ENCODE measurements around the gene TRPV2. TPM values are rescaled to one million over a fixed set of nuclear protein-coding genes. Genes with fewer than 3 reads are reported as not detected.

The TRPV2 gene
- total RNA-seq, 2 experiments from 2014 or later: 4.9 to 10.5 TPM

GRCh38 chr17:16435925-16436886 lies 20.8 kb downstream of the TRPV2 start:
- H4K20me1 ChIP-seq (ENCODE audit: insufficient read depth, low read length): peaks cover 11% of the 10 kb centered on the region; the same call in 1 of the 2 replicates
- peaks cover 23% of the 10 kb centered on the region for H3K36me3 ChIP-seq (ENCODE audit: insufficient read depth, low read length)
- no peak for TF ChIP-seq EZH2phosphoT487 (IDR thresholded peaks at IDR 0.05; ENCODE audit: borderline replicate concordance, low read depth, low read length)
- TF ChIP-seq, protein P1, sequence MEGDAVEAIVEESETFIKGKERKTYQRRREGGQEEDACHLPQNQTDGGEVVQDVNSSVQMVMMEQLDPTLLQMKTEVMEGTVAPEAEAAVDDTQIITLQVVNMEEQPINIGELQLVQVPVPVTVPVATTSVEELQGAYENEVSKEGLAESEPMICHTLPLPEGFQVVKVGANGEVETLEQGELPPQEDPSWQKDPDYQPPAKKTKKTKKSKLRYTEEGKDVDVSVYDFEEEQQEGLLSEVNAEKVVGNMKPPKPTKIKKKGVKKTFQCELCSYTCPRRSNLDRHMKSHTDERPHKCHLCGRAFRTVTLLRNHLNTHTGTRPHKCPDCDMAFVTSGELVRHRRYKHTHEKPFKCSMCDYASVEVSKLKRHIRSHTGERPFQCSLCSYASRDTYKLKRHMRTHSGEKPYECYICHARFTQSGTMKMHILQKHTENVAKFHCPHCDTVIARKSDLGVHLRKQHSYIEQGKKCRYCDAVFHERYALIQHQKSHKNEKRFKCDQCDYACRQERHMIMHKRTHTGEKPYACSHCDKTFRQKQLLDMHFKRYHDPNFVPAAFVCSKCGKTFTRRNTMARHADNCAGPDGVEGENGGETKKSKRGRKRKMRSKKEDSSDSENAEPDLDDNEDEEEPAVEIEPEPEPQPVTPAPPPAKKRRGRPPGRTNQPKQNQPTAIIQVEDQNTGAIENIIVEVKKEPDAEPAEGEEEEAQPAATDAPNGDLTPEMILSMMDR (conservative IDR thresholded peaks at IDR 0.05; ENCODE audit: low read length): no peak
- POLR2A ChIA-PET: interaction anchor here (0.6 to 1.1 kb wide), 2 partner anchors 50 to 51 kb away, joined by 3 read pairs; no protein-coding TSS in a partner anchor
- no peaks in the 10 kb centered on the region for H3K9me2 ChIP-seq (ENCODE audit: insufficient read depth, low read length)
- BruUV-seq (replicated peaks): no TSS peak
- H3K79me2 ChIP-seq (ENCODE audit: insufficient read depth, low read depth, low read length): peaks cover 24% of the 10 kb centered on the region
- no peak overlapping the region for H2AFZ ChIP-seq (ENCODE audit: low read length)
- H3K4me1 ChIP-seq (ENCODE audit: insufficient read depth, low read length, poor library complexity, severe bottlenecking): peaks cover 14% of the 10 kb centered on the region
- CTCF ChIA-PET (ENCODE audit: unreplicated experiment): interaction anchor here (0.7 to 0.9 kb wide), 2 partner anchors 8 to 18 kb away, joined by 4 to 5 read pairs; no protein-coding TSS in a partner anchor
- intact Hi-C loops (cut with micrococcal nuclease; ENCODE audit: unreplicated experiment): no loop called here
- H3K9me3 ChIP-seq (ENCODE audit: low read length): no peaks in the 10 kb centered on the region
- no peak overlapping the region for H3K4me2 ChIP-seq (ENCODE audit: low read length)
- DNase-seq (ENCODE audit: low spot score): no peak
- H3K27ac ChIP-seq (ENCODE audit: low read depth, low read length, poor library complexity, severe bottlenecking): no peak overlapping the region
- H3K4me3 ChIP-seq (ENCODE audit: low read depth, low read length, poor library complexity, severe bottlenecking): no peak overlapping the region

GRCh38 chr17:16437083-16437482 lies 21.7 kb downstream of the TRPV2 start:
- POLR2A ChIA-PET: interaction anchor here (1.1 kb wide), 1 partner anchor 52 kb away, joined by 3 read pairs; no protein-coding TSS in a partner anchor
- no TSS peak for BruUV-seq (replicated peaks)
- intact Hi-C loops (cut with micrococcal nuclease; ENCODE audit: unreplicated experiment): no loop called here
- Histone ChIP-seq H3K4me2 (ENCODE audit: low read length) (no peak overlapping the region), H3K79me2 (ENCODE audit: insufficient read depth, low read depth, low read length) (peaks cover 33% of the 10 kb centered on the region), H3K9me2 (ENCODE audit: insufficient read depth, low read length) (no peaks in the 10 kb centered on the region), H3K4me3 (ENCODE audit: low read depth, low read length, poor library complexity, severe bottlenecking) (no peak overlapping the region), H3K4me1 (ENCODE audit: insufficient read depth, low read length, poor library complexity, severe bottlenecking) (peaks cover 23% of the 10 kb centered on the region), H3K27ac (ENCODE audit: low read depth, low read length, poor library complexity, severe bottlenecking) (no peak overlapping the region), H3K9me3 (ENCODE audit: low read length) (no peaks in the 10 kb centered on the region), H2AFZ (ENCODE audit: low read length) (no peak overlapping the region), H3K36me3 (ENCODE audit: insufficient read depth, low read length) (peaks cover 32% of the 10 kb centered on the region), H4K20me1 (ENCODE audit: insufficient read depth, low read length) (peaks cover 14% of the 10 kb centered on the region; the same call in 1 of the 2 replicates)
- no peak for DNase-seq (ENCODE audit: low spot score)
- no peak for TF ChIP-seq EZH2phosphoT487 (IDR thresholded peaks at IDR 0.05; ENCODE audit: borderline replicate concordance, low read depth, low read length)
- CTCF ChIA-PET (ENCODE audit: unreplicated experiment): interaction anchor here (0.9 kb wide), 1 partner anchor 9 kb away, joined by 5 read pairs; no protein-coding TSS in a partner anchor

DNA sequence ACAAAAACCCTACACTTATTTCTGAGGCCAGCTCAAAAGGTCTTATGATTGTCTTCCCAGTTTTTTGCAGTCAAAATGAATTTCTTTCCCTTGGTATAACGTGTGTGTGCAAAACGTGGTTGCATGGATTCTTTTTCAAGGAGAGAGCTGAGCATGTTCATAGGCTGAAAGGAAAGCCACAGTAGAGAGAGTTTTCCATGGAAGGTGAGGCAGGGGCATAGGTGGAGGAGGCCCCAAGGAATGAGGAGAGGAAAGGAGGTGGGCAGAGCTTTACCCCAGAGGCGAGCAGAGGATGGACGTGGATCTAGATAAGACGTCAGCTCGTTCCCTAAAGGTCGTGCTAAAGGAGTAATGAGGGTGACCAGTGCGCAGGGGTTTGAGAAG lies 22.8 kb downstream of the TRPV2 start:
- Histone ChIP-seq H3K79me2 (ENCODE audit: insufficient read depth, low read depth, low read length) (peaks cover 44% of the 10 kb centered on the region), H2AFZ (ENCODE audit: low read length) (no peak overlapping the region), H3K27ac (ENCODE audit: low read depth, low read length, poor library complexity, severe bottlenecking) (peak overlapping the region; percentile 58), H3K9me2 (ENCODE audit: insufficient read depth, low read length) (no peaks in the 10 kb centered on the region), H3K4me3 (ENCODE audit: low read depth, low read length, poor library complexity, severe bottlenecking) (peak overlapping the region; percentile 98), H4K20me1 (ENCODE audit: insufficient read depth, low read length) (peaks cover 22% of the 10 kb centered on the region; the same call in 1 of the 2 replicates), H3K4me1 (ENCODE audit: insufficient read depth, low read length, poor library complexity, severe bottlenecking) (peaks cover 33% of the 10 kb centered on the region), H3K4me2 (ENCODE audit: low read length) (peak overlapping the region; percentile 96), H3K36me3 (ENCODE audit: insufficient read depth, low read length) (peaks cover 43% of the 10 kb centered on the region), H3K9me3 (ENCODE audit: low read length) (no peaks in the 10 kb centered on the region)
- ChIA-PET CTCF (ENCODE audit: unreplicated experiment) (interaction anchor here (1.0 to 1.5 kb wide), 4 partner anchors 11 to 74 kb away, joined by 3 to 10 read pairs (median 4); no protein-coding TSS in a partner anchor), POLR2A (interaction anchor here (0.5 to 1.7 kb wide), 21 partner anchors 8 to 222 kb away, joined by 3 to 10 read pairs (median 4); partner anchors contain the start of genes PIGL, TRPV2 and UBB)
- TSS peak; percentile 100 for BruUV-seq (replicated peaks)
- intact Hi-C loops (cut with micrococcal nuclease; ENCODE audit: unreplicated experiment): loop anchor here (2.0 kb wide), 1 partner anchor 57 kb away; the partner anchor contains the start of gene UBB
- no peak for DNase-seq (ENCODE audit: low spot score)
- TF ChIP-seq, protein P1 (conservative IDR thresholded peaks at IDR 0.05; ENCODE audit: low read length): no peak
- TF ChIP-seq EZH2phosphoT487 (IDR thresholded peaks at IDR 0.05; ENCODE audit: borderline replicate concordance, low read depth, low read length): no peak

All from OCI-LY7 (cell line).